ENCODE results near the gene INPP1.
A peak's percentile ranks its signal among the peaks of the same experiment; 100 is the strongest.

INPP1 gene

GRCh38 chr2:190313880-190314279, 29.5 kb upstream of the INPP1 start:
- no peak for TF ChIP-seq CTCF (IDR thresholded peaks at IDR 0.05)

DNA sequence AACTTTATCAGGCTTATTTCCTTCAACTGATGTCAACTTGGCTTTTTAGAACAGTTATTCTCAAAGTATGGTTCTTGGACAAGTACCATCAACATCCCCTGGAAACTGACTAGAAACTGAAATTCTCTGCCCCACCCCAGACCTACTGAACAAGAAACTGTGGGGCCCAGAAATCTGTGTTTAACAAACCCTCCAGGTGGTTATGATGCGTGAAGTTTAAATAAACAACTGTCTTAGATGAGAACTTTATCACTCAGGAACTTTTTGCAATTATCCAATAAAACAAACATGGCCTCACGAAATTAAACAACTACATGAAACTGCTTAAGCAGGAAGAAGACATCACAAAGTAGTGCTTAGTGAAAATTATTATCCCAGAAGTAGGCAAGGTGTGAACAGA, 28.1 kb upstream of the INPP1 start:
- no peak for TF ChIP-seq CTCF (IDR thresholded peaks at IDR 0.05)

DNA sequence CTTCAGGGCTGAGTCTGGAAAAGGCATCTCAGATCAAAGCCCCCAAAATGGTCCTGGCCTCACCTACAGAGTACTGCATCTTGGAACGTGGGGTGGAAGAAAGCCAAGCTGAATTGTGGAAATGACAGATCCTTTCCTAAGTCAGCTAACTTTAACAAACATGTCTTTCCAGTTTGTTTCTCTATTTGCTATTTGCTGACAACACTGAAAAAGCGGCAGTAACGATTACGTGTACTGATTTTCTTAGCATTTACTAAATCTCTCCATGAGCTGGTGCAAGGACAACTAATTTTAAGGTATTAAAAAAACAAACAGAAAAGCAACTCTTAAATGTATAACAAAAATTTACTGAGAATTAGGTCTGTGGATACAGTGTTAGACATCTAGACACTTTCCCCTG, 24.9 kb upstream of the INPP1 start:
- no peak for TF ChIP-seq CTCF (IDR thresholded peaks at IDR 0.05)

DNA sequence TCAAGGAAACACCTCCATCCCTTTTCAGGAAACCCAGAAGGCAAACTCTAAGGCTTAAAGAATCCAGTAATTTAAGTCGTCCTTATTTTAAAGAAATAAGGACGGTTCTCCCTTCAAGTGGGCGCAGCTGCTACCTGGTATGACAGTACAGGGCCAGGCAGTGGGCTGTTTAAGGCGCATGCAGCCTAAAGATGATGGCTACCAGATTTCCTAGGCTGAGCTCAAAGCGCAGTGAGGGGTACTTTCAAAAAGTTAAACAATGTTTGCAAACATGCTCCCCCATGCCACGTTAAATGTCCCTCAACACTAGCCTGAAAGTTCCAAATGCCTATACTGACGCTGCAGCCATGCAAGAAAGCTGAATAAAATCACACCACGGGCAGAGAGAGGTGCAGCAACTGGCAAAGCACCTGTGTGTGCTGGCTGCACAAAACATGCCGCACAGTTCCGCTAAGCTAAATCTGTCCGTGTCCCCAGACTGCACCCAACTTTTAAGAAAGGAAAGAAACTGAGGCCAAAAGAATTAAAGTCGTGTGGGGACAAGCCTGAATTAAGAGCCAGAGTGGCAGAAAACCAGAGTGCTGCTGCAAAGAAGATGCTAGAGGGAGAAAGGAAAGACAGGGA, 24.3 kb upstream of the INPP1 start:
- no peak for TF ChIP-seq CTCF (IDR thresholded peaks at IDR 0.05)

- peak; percentile 75 for TF ChIP-seq CTCF (IDR thresholded peaks at IDR 0.05)
Measured at GRCh38 chr2:190319555-190320498, 23.6 kb upstream of the INPP1 start, which contains the start of gene HIBCH. Gene HIBCH, minus strand, starts transcription at chr2:190319826. Its CDS starts 76 bp downstream, at chr2:190319750.

DNA sequence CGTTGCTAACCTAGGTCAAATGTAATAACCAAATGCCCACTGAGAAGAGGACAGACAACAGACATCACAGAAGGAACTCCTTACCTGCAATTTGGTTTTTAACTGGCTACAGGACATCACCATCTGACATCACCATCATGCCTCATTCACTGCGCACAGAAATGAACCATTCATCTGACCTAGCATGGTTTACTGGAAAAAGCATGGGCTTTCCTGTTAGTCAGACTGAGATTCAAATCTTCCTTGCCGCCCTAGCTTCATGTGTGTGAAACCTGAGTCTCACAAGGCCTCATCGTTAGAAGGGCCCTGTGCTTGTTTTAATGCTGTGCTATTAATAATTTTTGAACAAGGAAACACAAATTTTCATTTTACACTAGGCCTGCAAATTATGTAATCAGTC, 22.7 kb upstream of the INPP1 start:
- no peak for TF ChIP-seq CTCF (IDR thresholded peaks at IDR 0.05)

DNA sequence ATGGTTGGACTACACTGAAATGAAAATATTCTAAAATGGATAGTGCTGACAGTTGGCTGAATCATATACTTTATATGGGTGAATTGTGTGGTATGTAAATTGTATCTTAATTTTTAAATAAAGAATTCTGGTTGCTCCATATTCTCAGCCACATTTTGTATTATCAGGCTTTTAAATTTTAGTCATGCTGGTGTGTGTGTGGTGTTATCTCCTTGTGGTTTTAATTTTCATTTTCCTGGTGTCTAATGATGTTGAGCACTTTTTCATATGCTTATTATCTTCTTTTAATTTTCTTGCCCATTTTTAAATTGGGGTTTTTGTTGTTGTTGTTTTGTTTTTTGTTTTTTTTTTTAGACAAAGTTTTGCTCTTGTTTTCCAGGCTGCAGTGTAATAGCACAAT, 20.0 kb upstream of the INPP1 start:
- no peak for TF ChIP-seq CTCF (IDR thresholded peaks at IDR 0.05)

Measured in LNCAP (cell line).